Psoas muscle (tissue), 8 donors: Measurements from ENCODE around the gene MUC5B. TPM values are rescaled to one million over a fixed set of nuclear protein-coding genes. Genes with fewer than 3 reads are reported as not detected.

Source experiments
- ATAC-seq, 4 donors: fragments of 200-7000 bp; cut with Tn5 transposase; one replicate each; pipeline ENCODE4 v1.9.1; 2020; ENCODE audit warnings: moderate library complexity in 3 of 4, mild to moderate bottlenecking in 2 of 4
- DNase-seq, 2 donors: peaks; one replicate each; pipeline ENCODE4 v3.0.0-alpha.2; 2020
- H3K27ac ChIP-seq: fragments of 200-600 bp; one replicate; pipeline ENCODE4 v1.8.0; 2022
- H3K27me3 ChIP-seq, 3 donors: fragments of 200-600 bp in 1 of 3; one replicate each; pipeline versions ENCODE4 v1.6.1 to v1.8.0; 2013 to 2022; ENCODE audit warnings: low read length in 2 of 3, mild to moderate bottlenecking in 2 of 3, moderate library complexity in 1 of 3; ENCODE audit not compliant: insufficient read depth in 3 of 3
- H3K36me3 ChIP-seq, 2 donors: fragments of 200-600 bp in 1 of 2; one replicate each; pipeline versions ENCODE4 v1.6.1 to v1.8.0; 2013 to 2022; ENCODE audit warnings: low read depth in 1 of 2, mild to moderate bottlenecking in 1 of 2, moderate library complexity in 1 of 2; ENCODE audit not compliant: insufficient read depth in 1 of 2
- H3K4me1 ChIP-seq: fragments of 200-600 bp; one replicate; pipeline ENCODE4 v1.8.0; 2022
- H3K4me3 ChIP-seq: fragments of 200-600 bp; one replicate; pipeline ENCODE4 v1.8.0; 2022; ENCODE audit warnings: mild to moderate bottlenecking
- H3K9me3 ChIP-seq: fragments of 200-600 bp; one replicate; pipeline ENCODE4 v1.8.0; 2022
- CTCF ChIP-seq: fragments of 200-600 bp; IDR thresholded peaks from one replicate; pipeline ENCODE4 v1.8.0; 2022; ENCODE audit warnings: antibody characterized with exemption
- WGBS, 3 donors: extraction: QIAGEN DNeasy Blood & Tissue Kit; methylation state at CpG; one replicate each; pipeline versions ENCODE4 v1.1.6 to v1.1.7; 2013; 5-methylcytosine and 5-hydroxymethylcytosine counted together
- intact Hi-C, 2 donors: fragments of 100-400 bp; cut with DNase I; formaldehyde crosslinking; loops; one replicate each; pipeline versions ENCODE4 v1.11.0 to v1.14.2; 2022
- polyA plus RNA-seq, 3 donors: library from polyadenylated mRNA; stranded (reverse); fragments of 200-250 nt; gene quantifications; one replicate each; pipeline ENCODE4 v1.2.3, GENCODE V29; 2013
- total RNA-seq, 4 donors: library from RNA; stranded (reverse); fragmentation: NEBNext Ultra II Directional in 2 of 4; extraction: Animal tissue kit (Norgen Biotek cat#: 25700) in 2 of 4; gene quantifications; one replicate each; pipeline versions ENCODE4 v1.2.1 to v1.2.4, GENCODE V29; 2021 to 2023
- donor health status: healthy with polysubstance abuse.
- donor health status: DM: no; HTN: no; CAD: no; lungs with moderate emphysema.
- donor health status: Bipolar disorder and iron deficiency.
- donor health status: healthy.
- donor health status: DM: yes; HTN: yes; CAD: no.
- donor health status: DM: no; HTN: no; CAD: no.
- donor health status: DM: no; HTN: no; CAD: no.
- donor health status: DM: yes; HTN: yes; CAD: no.

The MUC5B gene
- total and polyA plus RNA-seq, 7 donors: under 0.01 to 0.41 (median 0.11) TPM; not detected in 3

- no peak for DNase-seq
- no peak for ATAC-seq
- peaks cover 61% of the 10 kb centered on the region for H3K4me1 ChIP-seq
- TF ChIP-seq CTCF: no peak
- H3K4me3 ChIP-seq: no peak overlapping the region
- intact Hi-C loops: no loop called here
- no peaks in the 10 kb centered on the region for H3K27me3 ChIP-seq
- no peaks in the 10 kb centered on the region for H3K9me3 ChIP-seq
- 88 to 93% (median 90%) methylated on average over 27 of the region's 27 CpGs for WGBS, 3 donors
- peaks cover 0 to 24% of the 10 kb centered on the region in 2 donors for H3K36me3 ChIP-seq
- peak overlapping the region; percentile 16 for H3K27ac ChIP-seq
Measured at GRCh38 chr11:1305501-1306056, 82.7 kb downstream of the MUC5B start.

- intact Hi-C loops: no loop called here
- TF ChIP-seq CTCF: no peak
- Histone ChIP-seq H3K9me3 (no peaks in the 10 kb centered on the region), H3K4me1 (peaks cover 61% of the 10 kb centered on the region), H3K27ac (no peak overlapping the region), H3K36me3 (peaks cover 0 to 24% of the 10 kb centered on the region in 2 donors), H3K27me3 (no peaks in the 10 kb centered on the region), H3K4me3 (no peak overlapping the region)
- WGBS, 3 donors: 84 to 89% (median 87%) methylated on average over 30 of the region's 30 CpGs
- DNase-seq: no peak
- no peak for ATAC-seq
Measured at GRCh38 chr11:1306186-1307162, 83.6 kb downstream of the MUC5B start.

- H3K27me3 ChIP-seq: no peaks in the 10 kb centered on the region
- DNase-seq (no peak), ATAC-seq (no peak)
- H3K27ac ChIP-seq: no peak overlapping the region
- H3K9me3 ChIP-seq: peaks cover 3% of the 10 kb centered on the region
- TF ChIP-seq CTCF: no peak
- peaks cover 0 to 24% of the 10 kb centered on the region in 2 donors for H3K36me3 ChIP-seq
- 82 to 88% (median 85%) methylated on average over 21 of the region's 21 CpGs for WGBS, 3 donors
- H3K4me3 ChIP-seq: peak overlapping the region; percentile 81
- peaks cover 54% of the 10 kb centered on the region for H3K4me1 ChIP-seq
- intact Hi-C loops: no loop called here
Measured at GRCh38 chr11:1307163-1307870, 84.5 kb downstream of the MUC5B start.

GRCh38 chr11:1307998-1308742, 85.3 kb downstream of the MUC5B start:
- ATAC-seq: no peak
- peaks cover 45% of the 10 kb centered on the region for H3K4me1 ChIP-seq

More at GRCh38 chr11:1307998-1308742, 85.3 kb downstream of the MUC5B start:
- 50 to 63% (median 51%) methylated on average over 21 of the region's 21 CpGs for WGBS, 3 donors
- intact Hi-C loops: no loop called here
- Histone ChIP-seq H3K27me3 (no peaks in the 10 kb centered on the region), H3K27ac (peak overlapping the region; percentile 97), H3K36me3 (peaks cover 0 to 19% of the 10 kb centered on the region in 2 donors), H3K9me3 (peaks cover 3% of the 10 kb centered on the region), H3K4me3 (peak overlapping the region; percentile 81)
- no peak for DNase-seq
- no peak for TF ChIP-seq CTCF
